A172 (cell line): ENCODE results near the gene UBALD2. TPM values are rescaled to one million over a fixed set of nuclear protein-coding genes. Genes with fewer than 3 reads are reported as not detected.
"Not testable (repeated sequence)": the region's sequence is repeated elsewhere in the genome, so short reads cannot be mapped to it uniquely, and the experiment has no call there.

Source experiments
- DNase-seq: peaks from one replicate; pipeline ENCODE4 v3.0.0-alpha.2; 2015; ENCODE audit warnings: low spot score
- total RNA-seq: library from RNA; depleted of rRNA; stranded (reverse); fragments of >200 nt; shearing (Covaris generic); gene quantifications from 2 replicates; pipeline ENCODE4 v1.2.3, GENCODE V29; 2014

Gene UBALD2
- total RNA-seq, 1 experiment from 2014 or later, result 2.7 TPM

DNA sequence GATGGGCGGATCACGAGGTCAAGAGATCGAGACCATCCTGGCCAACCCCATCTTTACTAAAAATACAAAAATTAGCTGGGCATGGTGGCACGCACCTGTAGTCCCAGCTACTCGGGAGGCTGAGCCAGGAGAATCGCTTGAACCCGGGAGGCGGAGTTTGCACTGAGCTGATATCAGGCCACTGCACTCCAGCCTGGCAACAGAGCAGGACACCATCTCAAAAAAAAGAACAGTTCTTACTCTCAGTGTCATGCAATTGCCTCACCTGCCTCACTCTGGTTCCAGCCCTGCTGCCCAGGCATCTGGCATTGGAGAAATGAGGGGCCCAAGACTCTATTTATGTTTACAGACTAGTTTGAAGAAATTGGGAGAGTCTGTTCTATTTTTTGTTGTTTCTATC is 20.4 kb upstream of the UBALD2 start:
- not testable (repeated sequence) for DNase-seq

DNA sequence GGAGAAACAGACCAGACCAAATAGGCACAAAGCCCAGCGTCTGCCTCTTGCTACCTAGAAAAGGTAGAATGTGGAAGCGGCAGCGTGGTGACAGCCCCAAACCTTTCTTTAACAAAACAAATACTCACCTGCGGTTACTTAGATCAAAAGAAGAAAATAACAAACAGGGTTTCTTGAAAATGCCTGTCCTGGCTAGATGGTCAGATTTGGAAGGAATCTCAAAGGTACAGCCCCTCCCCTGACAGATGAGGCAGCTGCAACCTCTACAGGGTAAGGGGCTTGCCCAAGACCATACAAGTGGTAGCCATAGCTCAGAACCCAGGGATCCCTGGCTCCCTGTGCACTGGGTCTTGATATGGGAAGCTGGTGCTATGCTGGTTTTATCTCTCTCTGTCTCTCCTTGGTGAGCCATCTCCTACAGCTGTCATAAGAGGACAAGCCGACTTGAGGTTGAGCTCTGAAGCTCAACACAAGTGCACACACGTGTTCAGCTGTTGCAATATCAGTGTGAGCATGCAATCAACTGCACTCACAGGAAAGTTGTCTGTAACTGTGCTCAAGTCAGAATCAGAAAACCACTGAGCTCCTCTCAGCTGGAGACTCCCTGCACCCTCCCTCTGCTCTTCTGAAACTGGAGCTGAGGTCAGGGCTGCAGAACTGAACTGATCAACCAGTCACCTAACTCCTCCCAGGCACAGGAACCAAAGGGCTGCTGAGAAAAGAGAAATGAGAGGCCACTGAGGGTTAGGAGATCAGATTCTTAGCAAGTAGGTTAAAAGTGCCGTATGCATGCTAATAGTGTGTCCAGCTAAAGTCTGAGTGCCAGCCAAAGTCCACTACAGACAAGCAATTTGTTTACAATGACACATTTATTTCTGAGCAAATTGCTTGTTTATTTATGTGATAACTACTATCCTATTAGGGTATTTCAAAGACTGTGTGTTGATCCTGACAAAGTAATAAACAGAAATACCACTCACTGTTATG is 18.8 kb upstream of the UBALD2 start:
- no peak for DNase-seq

DNA sequence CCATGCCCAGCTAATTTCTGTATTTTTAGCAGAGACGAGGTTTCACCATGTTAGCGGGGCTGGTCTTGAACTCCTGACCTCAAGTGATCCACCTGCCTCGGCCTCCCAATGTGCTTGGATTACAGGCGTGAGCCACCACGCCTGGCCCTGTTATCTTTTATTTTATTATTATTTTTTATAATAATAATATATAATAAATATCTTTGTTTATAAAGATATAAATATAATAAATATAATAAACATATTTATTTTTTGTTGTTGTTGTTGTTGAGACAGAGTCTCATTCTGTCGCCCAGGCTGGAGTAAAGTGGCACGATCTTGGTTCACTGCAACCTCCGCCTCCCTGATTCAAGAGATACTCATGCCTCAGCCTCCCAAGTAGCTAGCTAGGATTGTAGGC is 17.8 kb upstream of the UBALD2 start:
- DNase-seq, result no peak

DNA sequence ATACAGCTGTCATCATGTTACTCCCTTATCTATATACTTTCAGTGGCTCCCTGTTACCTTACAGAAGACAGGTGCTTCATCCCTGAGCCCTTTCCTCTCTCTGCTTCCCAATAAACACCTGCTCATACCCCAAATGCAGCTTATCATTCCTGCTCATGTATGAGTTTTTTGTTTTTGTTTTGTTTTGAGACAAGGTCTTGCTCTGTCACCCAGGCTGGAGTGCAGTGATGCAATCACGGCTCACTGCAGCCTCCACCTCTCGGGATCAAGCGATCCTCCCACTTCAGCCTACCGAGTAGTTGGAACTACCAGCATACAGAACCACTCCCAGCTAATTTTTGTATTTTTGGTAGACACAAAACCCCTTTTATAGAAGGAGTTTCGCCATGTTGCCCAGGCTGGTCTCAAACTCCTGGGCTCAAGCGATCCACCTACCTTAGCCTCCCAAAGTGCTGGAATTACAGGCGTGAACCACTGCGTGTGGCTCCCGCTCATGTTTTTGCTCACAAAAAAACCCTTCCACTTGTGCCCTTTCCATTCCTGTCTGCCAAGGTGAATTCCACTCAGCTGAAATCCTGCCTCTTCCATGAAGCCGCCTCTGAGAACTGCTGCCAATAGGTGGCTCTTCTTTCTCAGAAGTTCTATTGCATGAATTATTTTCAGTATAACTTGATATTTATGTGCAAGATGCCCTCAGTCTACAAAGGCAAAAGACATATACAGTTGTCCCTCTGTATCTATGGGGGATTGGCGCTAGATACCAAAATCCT is 16.9 kb upstream of the UBALD2 start:
- DNase-seq, result no peak

DNA sequence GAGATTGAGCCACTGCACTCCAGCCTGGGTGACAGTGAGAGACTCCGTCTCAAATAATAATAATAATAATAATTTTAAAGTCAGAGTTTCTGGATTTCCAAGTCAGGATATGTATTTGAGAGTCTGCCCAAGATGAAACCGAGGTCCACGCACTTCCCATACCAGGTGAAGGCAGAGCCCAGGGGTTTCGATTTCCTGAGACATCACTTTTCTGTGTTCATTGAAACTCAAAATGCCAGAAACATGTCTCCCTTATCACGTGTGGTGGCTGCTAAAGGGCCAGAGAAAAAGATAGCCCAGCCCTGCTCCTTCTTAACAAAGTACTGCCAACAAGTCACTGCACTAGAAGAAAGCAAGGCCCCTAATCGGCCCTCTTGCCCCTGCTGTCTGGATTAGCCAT is 15.0 kb upstream of the UBALD2 start:
- no peak for DNase-seq

DNA sequence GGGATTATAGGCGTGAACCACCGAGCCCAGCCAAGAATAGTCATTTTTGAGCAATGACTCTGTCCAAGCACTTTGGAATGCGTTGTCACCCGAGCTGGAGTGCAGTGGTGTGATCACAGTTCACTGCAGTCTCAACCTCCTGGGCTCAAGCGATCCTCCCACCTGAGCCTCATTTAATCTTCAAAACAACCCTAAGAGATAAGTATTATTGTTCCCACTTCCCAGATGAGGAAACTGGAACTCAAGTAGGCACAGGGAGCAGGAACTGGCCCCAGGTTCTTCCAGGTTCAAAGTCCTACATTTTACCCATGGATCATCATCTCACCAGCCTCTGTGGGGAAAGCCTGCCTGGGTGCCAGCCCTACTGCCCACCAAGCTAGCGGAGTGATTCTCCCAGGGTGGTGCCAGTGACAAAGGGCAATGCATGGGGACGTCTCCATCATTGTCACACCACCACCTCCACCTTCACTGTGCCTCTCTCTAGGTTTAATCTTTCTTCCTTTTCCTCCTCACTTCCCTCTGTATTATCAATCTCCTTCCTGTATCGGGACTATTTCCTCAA is 13.6 kb upstream of the UBALD2 start:
- no peak for DNase-seq

DNA sequence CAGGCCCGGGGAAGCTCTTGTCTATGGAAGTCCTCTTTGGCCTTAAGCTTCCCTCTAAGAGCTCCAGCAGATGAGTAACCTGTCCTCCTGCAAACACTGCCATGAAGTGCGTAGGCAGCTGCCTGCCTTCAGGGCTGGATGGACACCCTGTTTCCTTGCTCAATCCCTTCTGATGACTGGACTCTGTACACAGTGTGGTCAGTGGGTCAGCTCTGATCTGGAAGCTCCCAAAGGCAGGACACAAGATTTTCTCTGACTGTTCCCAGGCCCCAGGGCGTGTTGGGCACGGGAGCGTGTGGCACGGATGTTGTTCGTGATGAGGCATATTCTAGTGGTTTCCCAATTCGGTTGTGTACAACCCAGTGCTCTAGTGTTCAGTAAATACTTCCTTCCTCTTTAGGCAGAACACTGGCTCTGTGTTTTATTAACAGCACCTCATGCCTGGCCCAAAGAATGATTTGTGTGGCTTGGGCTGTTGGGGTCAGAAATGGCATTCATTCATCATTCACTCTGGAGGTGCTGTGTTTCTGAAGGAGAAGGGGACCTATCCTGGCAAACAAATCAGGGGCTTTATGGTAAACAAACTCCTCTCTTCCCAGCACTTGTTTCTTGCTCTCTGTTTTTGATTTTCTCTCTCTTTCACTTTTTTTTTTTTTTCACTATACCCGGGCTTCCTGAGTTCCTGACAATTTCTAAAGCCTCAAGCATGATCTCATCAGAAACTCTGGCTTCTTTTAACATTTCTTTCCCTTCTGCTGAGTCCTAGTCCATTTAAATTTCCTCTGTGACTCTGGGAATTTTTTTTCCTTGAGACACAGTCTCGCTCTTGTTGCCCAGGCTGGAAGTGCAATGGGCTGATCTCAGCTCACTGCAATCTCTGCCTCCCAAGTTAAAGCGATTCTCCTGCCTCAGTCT is 12.9 kb upstream of the UBALD2 start:
- DNase-seq, result peak; percentile 38

DNA sequence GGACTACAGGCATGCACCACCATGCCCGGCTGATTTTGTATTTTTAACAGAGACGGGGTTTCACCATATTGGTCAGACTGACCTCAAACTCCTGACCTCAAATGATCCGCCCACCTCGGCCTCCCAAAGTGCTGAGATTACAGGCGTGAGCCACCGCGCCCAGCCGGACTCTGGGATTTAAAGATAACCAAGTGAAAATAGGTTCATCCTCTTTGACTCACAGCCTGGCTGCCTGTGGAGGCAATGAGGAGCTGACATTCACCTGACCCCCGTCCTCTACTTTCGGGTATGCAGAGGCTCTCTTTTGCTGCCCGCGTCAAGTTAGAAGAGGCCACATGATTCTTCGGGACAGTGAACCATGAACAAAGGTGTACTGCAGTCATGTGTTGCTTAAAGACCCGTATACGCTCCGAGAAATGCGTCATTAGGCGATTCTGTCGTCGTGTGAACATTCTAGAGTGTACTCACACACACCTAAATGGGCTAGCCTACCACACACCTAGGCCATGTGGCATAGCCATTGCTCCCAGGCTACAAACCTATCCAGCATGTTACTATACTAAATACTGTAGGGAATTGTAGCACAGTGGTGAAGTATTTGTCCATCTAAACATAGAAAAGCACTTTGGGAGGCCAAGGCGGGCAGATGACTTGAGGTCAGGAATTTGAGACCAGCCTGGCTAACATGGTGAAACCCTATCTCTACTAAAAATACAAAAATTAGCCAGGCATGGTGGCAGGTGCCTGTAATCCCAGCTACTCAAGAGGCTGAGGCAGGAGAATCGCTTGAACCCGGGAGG is 12.0 kb upstream of the UBALD2 start:
- DNase-seq, result not testable (repeated sequence)

DNA sequence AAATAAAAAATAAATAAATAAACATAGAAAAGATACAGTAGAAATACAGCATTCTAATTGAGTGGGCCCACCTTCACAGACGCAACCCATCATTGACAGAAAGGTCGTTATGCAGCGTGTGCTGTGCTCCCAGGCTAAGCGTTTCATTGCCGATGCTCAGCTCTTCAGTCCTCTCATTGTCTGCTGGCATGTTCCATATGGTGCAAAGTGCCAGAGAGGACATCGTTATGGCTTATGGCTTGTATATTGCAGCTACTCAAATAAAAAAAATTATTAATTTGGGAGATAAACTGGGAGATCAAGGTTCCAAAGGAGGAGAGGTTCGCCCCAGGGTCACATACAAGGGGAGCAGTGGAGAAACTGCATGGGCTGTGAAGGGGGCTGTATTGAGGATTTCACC is 11.3 kb upstream of the UBALD2 start:
- DNase-seq, result no peak

DNA sequence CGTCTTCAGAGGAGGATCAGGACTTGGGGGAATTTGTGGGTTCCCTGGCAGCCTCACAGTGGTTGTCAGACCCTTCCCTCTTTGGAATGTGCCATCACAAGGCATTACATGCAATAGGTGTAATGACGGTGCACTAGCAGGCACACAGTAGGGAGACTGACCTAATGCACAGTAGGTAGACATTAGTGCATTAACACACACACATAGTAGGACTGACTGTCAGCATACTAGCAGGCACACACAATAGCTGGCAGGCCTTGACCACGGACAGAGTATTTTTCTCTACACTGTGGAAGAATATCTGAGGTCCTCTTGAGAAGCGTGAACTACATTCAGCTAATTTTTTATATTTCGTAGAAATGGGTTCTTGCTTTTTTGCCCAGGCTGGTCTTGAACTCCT is 10.9 kb upstream of the UBALD2 start:
- DNase-seq, result no peak

DNA sequence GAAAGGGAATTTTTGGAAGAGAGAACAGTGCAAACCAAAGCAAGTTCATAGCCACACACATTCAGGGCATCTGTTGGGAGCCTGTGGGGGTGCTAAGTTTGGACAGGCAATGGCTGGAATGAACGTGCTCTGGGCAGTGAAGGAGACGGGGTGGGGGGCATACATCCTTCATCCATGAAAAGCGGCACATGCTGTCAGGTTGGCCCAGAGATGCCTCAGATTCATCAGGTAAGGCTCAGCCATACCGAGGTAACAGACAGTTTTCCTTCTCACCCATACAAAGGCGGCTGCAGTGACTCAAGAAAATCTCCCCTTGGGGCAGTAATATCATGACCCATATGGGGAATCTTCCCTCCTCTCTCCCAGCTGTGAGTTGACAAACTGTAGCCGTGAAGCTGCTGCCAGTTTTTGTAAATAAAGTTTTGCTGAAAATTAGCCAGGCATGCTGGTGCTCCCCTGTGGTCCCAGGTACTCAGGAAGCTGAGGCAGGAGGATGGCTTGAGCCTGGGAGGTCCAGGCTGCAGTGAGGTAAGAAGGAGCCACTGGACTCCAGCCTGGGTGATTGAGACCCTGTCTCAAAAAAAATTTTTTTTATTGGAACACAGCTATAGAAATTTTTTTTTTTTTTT is 9.2 kb upstream of the UBALD2 start:
- no peak for DNase-seq

DNA sequence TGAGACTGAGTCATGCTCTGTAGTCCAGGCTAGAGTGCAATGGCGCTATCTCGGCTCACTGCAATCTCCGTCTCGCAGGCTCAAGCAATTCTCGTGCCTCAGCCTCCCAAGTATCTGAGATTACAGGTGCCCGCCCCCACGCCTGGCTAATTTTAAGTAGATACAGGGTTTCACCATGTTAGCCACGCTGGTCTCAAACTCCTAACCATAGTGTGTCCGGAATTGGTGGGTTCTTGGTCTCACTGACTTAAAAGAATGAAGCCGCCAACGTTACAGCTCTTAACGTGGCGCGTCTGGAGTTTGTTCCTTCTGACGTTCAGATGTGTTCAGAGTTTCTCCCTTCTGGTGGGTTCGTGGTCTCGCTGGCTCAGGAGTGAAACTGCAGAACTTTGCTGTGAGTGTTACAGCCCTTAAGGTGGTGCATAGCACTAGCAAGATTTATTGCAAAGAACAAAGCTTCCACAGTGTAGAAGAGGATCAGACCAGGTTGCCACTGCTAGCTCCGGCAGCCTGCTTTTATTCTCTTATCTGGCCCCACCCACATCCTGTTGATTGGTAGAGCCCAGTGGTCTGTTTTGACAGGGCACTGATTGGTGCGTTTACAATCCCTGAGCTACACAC is 8.6 kb upstream of the UBALD2 start:
- not testable (repeated sequence) for DNase-seq

DNA sequence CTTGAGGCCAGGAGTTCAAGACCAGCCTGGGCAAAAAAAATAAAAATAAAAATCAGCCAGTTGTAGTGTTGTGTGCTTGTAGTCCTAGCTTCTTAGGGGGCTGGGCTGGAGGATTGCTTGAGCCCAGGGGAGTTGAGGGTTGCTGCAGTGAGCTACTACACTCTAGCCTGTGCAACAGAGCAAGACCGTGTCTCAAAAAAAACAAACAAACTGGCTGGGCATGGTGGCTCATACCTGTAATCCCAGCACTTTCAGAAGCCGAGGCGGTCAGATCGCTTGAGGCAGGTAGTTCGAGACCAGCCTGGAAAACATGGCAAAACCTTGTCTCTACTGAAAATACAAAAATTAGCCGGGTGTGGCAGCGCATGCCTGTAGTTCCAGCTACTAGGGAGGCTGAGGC is 4.9 kb upstream of the UBALD2 start:
- no peak for DNase-seq

DNA sequence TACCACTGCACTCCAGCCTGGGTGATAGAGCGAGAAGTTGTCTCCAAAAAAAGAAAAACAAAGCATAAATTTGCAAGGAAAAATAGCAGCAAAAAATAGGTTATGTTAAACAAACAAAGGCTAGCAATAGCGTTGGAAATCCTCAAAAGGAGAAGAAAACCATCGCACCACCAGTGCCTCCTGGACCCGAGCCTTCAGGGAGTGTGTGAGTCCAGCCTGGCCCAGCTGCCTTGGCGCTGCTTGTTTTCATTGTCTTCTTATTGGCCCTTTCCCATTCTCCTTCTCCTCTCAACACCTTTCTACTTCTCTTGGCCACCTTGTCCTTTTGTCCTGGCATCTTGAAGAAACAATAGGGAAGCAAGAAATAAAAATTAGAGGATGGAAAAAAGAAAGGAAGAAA is 4.5 kb upstream of the UBALD2 start:
- no peak for DNase-seq

DNA sequence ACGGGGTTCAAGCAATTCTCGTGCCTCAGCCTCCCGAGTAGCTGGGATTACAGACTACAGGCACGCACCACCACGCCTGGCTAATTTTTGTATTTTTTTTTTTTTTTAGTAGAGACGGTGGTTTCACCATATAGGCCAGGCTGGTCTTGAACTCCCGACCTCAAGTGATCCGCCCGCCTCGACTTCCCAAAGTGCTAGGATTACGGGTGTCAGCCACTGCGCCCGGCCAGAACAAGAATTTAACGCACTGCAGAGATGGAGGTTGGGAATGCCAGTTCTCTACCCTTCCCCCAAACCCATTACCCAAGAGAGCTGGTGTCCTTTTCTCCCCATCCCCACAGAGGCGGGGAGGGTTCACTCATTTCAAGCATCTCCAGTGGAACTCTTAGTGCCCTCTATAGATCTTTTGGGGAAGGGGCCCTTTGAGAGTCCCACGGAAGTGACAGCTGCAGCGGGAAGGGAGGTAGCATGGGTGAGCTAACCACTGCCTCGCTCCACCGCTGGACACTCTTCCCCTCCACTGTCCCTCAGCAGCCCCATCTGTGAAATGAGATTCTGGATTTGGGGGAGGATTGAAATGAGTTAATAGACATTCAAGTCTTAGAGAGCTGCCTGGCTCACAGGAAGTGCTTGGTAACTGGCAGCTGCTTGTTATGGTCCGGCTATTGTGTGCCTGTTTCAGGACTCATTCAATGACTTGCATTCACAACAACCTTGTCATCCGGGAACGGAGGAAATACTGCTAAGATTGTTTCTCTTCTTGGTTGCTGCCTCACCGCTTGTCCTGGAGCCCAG is 3.5 kb upstream of the UBALD2 start:
- no peak for DNase-seq

DNA sequence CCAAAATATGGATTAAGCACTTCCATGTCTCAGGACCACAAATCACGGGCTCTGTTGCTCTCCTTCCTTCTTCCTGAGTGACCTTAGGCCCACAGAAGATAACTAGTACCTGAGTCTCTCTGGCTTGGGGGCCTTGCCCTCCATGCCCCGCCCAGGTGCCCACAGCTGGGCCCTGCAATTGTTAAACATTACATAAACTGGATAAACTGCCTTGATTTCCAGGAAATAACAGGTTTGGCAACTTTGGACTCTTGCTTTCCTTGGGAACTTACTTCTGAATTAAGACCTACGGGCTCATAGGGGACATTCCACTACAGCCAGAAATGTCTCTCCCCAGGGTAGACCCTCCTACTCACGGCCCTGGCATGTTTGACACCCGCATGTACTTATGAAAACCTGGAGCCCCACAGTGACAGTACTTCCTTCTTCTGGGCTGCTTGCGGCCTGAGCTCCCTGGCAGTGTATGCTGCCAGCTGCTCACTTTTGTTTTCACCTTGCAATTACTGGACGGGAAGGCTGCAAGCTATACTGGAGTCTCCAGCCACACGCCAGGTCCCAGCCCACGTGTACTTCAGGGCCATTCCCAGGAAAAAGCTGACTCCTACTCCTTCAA is 2.3 kb upstream of the UBALD2 start:
- DNase-seq, result no peak

DNA sequence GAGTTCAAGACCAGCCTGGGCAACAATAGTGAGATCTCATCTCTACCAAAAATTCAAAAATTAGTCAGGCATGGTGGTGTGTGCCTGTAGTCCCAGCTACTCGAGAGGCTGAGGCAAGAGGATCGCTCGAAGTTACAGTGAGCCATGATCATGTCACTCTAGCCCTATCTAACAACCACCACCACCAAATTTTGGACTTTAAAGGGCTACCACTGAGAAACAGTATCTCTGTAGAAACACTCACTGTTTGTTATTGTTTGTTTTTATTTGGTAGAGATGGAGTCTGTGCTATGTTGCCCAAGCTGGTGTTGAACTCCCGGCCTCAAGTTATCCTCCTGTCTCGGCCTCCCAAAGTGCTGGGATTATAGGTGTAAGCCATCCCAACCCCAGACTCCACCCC is 1.3 kb upstream of the UBALD2 start:
- DNase-seq, result no peak

DNA sequence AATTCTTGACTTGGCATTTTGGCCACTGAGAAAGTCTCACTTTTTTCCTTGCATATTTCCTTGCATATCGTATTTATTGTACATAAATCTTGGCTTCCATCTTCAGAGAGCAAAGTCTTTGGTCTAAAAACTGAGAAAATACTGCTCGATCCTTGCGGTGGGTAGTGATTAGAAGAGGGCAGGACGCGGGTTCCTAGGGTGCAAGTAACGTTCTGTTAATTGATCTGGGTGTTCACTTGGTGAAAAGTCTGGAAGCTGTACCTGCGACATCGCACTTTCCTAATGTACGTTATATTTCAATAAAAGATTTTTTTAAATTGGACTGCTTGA is 758 bp upstream of the UBALD2 start:
- no peak for DNase-seq
